Liver (tissue), 3 donors: ENCODE data around the gene PLXNB2.
A peak's percentile ranks its signal among the peaks of the same experiment; 100 is the strongest.

ENCODE experiments used
- EGR1 ChIP-seq, 2 donors: IDR thresholded peaks; 2 replicates each; pipeline ENCODE4 v1.6.1; 2016 to 2018; ENCODE audit warnings: antibody characterized with exemption in 2 of 2, low read depth in 2 of 2
- GABPA ChIP-seq, 2 donors: IDR thresholded peaks in 1 of 2; conservative IDR thresholded peaks in 1 of 2; 2 replicates each; pipeline ENCODE4 v1.6.1; 2016; ENCODE audit warnings: antibody characterized with exemption in 2 of 2, mild to moderate bottlenecking in 1 of 2, moderate library complexity in 1 of 2
- JUND ChIP-seq, 2 donors: IDR thresholded peaks; 2 replicates each; pipeline ENCODE4 v1.6.1; 2016; ENCODE audit warnings: antibody characterized with exemption in 2 of 2
- RAD21 ChIP-seq, 2 donors: IDR thresholded peaks; 2 replicates each; pipeline ENCODE4 v1.6.1; 2016; ENCODE audit warnings: antibody characterized with exemption in 2 of 2, mild to moderate bottlenecking in 2 of 2
- RXRA ChIP-seq, 2 donors: IDR thresholded peaks; 2 replicates each; pipeline ENCODE4 v1.6.1; 2017 to 2018; ENCODE audit warnings: antibody characterized with exemption in 2 of 2, mild to moderate bottlenecking in 1 of 2
- SP1 ChIP-seq: IDR thresholded peaks from 2 replicates; pipeline ENCODE4 v1.6.1; 2018; ENCODE audit warnings: antibody characterized with exemption, mild to moderate bottlenecking
- TAF1 ChIP-seq: conservative IDR thresholded peaks from 2 replicates; pipeline ENCODE4 v1.6.1; 2016; ENCODE audit warnings: antibody characterized with exemption, mild to moderate bottlenecking
- YY1 ChIP-seq: IDR thresholded peaks from 2 replicates; pipeline ENCODE4 v1.6.1; 2016; ENCODE audit warnings: antibody characterized with exemption, mild to moderate bottlenecking
- TF ChIP-seq, protein P1 (sequence below): IDR thresholded peaks from 2 replicates; pipeline ENCODE4 v1.6.1; 2016; ENCODE audit warnings: antibody characterized with exemption
- TF ChIP-seq, protein P2 (sequence below): fragments of 150-350 bp; IDR thresholded peaks from 2 replicates; pipeline ENCODE4 v1.5.1; 2017; ENCODE audit warnings: improper control_type of control experiment, low read depth, low read length; ENCODE audit not compliant: missing input control
- TF ChIP-seq, protein P3 (sequence below): IDR thresholded peaks from 2 replicates; pipeline ENCODE4 v1.6.1; 2016; ENCODE audit warnings: antibody characterized with exemption, mild to moderate bottlenecking
- TF ChIP-seq, protein P4 (sequence below): IDR thresholded peaks from 2 replicates; pipeline ENCODE4 v1.6.1; 2016; ENCODE audit warnings: antibody characterized with exemption
- TF ChIP-seq, protein P5 (sequence below): IDR thresholded peaks from 2 replicates; pipeline ENCODE4 v1.6.1; 2016; ENCODE audit warnings: antibody characterized with exemption
- donor health status: healthy.
- donor health status: healthy.

DNA sequence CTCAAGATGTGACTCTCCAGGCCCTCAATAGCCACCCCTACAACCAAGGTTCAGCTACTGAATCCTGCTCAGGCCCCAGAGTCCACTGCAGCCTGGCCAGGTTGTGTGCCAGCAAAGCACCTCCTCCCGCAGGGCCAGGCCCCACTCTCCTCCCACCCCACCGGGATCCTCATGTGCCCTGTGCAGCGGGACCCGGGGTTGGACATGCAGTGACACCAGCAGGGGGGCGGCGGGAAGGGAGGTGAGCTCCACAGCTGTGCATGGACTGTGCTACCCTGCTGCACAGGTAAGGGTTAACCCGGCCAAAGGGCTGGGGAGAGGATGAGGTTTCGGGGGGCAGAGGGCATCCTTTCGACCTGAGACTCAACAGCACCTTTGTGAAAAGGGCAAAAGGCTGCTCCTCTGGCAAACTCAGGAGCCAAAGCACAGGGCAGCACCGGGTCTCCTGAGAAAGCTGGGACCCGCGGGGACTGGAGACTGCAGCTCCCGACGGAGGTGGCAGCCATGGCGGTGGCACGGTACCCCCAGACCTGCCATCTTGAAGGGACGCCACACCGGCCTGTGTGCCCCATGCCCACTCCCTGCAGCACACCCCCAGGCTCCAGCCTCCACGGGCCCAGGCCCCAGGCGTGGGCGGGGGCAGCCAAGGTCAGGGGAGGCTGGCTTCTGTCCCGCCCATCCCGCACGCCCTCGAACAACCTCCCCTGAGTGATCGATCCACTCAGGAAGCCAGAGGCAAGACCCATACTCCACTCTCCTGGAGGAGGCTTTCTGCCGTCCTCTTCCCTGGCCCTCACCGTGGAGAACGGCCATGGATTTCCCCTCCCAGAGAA, 10.6 kb downstream of the PLXNB2 start:
- TF ChIP-seq EGR1 (IDR thresholded peaks at IDR 0.05; ENCODE audit: low read depth in 2 of 2) = peak; percentile 47 to 79
- TF ChIP-seq YY1 = peak; percentile 15
- TF ChIP-seq, protein P1, sequence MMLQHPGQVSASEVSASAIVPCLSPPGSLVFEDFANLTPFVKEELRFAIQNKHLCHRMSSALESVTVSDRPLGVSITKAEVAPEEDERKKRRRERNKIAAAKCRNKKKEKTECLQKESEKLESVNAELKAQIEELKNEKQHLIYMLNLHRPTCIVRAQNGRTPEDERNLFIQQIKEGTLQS = no peak
- TF ChIP-seq, protein P2, sequence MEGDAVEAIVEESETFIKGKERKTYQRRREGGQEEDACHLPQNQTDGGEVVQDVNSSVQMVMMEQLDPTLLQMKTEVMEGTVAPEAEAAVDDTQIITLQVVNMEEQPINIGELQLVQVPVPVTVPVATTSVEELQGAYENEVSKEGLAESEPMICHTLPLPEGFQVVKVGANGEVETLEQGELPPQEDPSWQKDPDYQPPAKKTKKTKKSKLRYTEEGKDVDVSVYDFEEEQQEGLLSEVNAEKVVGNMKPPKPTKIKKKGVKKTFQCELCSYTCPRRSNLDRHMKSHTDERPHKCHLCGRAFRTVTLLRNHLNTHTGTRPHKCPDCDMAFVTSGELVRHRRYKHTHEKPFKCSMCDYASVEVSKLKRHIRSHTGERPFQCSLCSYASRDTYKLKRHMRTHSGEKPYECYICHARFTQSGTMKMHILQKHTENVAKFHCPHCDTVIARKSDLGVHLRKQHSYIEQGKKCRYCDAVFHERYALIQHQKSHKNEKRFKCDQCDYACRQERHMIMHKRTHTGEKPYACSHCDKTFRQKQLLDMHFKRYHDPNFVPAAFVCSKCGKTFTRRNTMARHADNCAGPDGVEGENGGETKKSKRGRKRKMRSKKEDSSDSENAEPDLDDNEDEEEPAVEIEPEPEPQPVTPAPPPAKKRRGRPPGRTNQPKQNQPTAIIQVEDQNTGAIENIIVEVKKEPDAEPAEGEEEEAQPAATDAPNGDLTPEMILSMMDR = no peak
- TF ChIP-seq, protein P3, sequence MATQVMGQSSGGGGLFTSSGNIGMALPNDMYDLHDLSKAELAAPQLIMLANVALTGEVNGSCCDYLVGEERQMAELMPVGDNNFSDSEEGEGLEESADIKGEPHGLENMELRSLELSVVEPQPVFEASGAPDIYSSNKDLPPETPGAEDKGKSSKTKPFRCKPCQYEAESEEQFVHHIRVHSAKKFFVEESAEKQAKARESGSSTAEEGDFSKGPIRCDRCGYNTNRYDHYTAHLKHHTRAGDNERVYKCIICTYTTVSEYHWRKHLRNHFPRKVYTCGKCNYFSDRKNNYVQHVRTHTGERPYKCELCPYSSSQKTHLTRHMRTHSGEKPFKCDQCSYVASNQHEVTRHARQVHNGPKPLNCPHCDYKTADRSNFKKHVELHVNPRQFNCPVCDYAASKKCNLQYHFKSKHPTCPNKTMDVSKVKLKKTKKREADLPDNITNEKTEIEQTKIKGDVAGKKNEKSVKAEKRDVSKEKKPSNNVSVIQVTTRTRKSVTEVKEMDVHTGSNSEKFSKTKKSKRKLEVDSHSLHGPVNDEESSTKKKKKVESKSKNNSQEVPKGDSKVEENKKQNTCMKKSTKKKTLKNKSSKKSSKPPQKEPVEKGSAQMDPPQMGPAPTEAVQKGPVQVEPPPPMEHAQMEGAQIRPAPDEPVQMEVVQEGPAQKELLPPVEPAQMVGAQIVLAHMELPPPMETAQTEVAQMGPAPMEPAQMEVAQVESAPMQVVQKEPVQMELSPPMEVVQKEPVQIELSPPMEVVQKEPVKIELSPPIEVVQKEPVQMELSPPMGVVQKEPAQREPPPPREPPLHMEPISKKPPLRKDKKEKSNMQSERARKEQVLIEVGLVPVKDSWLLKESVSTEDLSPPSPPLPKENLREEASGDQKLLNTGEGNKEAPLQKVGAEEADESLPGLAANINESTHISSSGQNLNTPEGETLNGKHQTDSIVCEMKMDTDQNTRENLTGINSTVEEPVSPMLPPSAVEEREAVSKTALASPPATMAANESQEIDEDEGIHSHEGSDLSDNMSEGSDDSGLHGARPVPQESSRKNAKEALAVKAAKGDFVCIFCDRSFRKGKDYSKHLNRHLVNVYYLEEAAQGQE = no peak
- no peak for TF ChIP-seq GABPA (IDR thresholded peaks at IDR 0.05 in 1 of 2, conservative IDR thresholded peaks at IDR 0.05 in 1 of 2)
- TF ChIP-seq SP1 = no peak
- no peak for TF ChIP-seq TAF1
- TF ChIP-seq, protein P4, sequence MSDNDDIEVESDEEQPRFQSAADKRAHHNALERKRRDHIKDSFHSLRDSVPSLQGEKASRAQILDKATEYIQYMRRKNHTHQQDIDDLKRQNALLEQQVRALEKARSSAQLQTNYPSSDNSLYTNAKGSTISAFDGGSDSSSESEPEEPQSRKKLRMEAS = no peak
- peak; percentile 35 to 64 for TF ChIP-seq RXRA (IDR thresholded peaks at IDR 0.05)
- TF ChIP-seq RAD21 (IDR thresholded peaks at IDR 0.05) = no peak
- TF ChIP-seq, protein P5, sequence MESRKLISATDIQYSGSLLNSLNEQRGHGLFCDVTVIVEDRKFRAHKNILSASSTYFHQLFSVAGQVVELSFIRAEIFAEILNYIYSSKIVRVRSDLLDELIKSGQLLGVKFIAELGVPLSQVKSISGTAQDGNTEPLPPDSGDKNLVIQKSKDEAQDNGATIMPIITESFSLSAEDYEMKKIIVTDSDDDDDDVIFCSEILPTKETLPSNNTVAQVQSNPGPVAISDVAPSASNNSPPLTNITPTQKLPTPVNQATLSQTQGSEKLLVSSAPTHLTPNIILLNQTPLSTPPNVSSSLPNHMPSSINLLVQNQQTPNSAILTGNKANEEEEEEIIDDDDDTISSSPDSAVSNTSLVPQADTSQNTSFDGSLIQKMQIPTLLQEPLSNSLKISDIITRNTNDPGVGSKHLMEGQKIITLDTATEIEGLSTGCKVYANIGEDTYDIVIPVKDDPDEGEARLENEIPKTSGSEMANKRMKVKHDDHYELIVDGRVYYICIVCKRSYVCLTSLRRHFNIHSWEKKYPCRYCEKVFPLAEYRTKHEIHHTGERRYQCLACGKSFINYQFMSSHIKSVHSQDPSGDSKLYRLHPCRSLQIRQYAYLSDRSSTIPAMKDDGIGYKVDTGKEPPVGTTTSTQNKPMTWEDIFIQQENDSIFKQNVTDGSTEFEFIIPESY = no peak
- no peak for TF ChIP-seq JUND (IDR thresholded peaks at IDR 0.05)
